Stimulated activated CD4-positive, alpha-beta T cell treated with anti-CD3 and anti-CD28 coated beads, Interleukin-4, amount 100 ng/mL, for 24 hours (primary cell): ENCODE measurements around the gene MANEAL.
A peak's percentile ranks its signal among the peaks of the same experiment; 100 is the strongest.
"Not testable (repeated sequence)": the region's sequence is repeated elsewhere in the genome, so short reads cannot be mapped to it uniquely, and the experiment has no call there.

Experiments
- DNase-seq: peaks from one replicate; pipeline ENCODE4 v3.0.0-alpha.2; 2020

The MANEAL gene

GRCh38 chr1:37793773-37794371 lies at the start of gene MANEAL:
Gene MANEAL (plus strand): TSS chr1:37793847. CDS start chr1:37794183, 336 bp downstream.
- DNase-seq = peak; percentile 19

- DNase-seq = no peak
Observed at GRCh38 chr1:37746806-37747205, 46.8 kb upstream of the MANEAL start.

GRCh38 chr1:37748565-37748964 lies 45.1 kb upstream of the MANEAL start:
- no peak for DNase-seq

DNA sequence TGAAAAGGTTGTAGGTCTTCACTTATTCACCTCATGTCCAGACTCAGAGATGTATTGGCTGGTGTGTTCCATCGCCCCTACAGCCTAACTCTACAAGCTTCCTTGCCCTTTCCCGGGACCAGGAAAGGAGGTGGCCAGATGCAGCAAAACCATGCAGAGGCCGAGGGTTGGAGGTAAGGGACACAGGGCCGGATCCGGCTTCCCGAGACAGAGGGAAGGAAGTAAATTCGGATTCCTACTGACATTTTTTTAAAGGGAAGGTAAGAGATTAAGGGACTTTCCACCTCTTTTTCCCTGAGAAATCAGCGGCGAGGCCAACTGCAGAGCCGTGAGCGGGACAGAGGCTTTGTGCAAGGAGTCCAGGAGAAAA lies 41.4 kb upstream of the MANEAL start:
- DNase-seq = no peak

DNA sequence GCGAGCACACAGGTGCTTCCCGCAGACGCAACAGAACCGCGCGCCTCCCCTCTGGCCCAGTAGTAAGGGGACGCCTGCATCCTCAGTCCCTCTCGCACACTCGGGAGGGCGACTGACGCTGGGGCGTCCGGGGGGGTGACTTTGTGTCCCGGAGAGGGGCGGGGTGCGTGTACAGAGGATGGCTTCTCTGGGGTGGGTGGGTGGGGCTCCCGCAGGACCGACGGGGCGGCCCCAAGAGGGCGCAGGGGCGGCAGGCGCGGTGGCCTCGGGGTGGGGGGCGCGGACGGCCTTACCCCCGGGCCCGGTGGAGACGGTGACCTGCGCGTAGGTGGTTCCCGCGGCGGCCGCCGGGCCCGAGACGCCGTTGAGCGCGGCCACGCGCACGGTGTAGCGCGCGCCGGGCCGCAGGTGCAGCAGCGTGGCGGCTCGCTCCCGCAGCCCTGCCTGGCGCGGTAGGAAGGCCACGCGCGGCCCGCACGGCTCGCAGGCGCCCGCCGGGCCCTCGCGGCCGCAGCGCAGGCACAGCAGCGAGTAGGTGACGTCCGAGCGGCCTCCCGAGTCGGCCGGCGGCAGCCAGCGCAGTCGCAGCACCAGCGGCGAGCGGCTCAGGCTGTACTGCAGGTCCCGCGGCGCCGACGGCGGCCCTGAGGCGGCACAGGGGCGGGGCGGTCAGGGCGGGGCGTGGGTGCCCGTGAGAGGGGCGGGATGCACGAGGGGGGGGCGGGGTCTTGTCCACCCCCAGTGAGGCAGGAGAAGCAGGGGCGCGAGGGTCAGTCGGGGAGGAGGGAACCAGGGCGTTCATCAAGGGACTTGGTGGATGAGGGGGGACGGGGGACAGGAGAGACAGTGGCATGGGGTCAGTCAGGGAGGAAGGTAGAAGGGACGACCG lies 40.8 kb upstream of the MANEAL start:
- DNase-seq = no peak

DNA sequence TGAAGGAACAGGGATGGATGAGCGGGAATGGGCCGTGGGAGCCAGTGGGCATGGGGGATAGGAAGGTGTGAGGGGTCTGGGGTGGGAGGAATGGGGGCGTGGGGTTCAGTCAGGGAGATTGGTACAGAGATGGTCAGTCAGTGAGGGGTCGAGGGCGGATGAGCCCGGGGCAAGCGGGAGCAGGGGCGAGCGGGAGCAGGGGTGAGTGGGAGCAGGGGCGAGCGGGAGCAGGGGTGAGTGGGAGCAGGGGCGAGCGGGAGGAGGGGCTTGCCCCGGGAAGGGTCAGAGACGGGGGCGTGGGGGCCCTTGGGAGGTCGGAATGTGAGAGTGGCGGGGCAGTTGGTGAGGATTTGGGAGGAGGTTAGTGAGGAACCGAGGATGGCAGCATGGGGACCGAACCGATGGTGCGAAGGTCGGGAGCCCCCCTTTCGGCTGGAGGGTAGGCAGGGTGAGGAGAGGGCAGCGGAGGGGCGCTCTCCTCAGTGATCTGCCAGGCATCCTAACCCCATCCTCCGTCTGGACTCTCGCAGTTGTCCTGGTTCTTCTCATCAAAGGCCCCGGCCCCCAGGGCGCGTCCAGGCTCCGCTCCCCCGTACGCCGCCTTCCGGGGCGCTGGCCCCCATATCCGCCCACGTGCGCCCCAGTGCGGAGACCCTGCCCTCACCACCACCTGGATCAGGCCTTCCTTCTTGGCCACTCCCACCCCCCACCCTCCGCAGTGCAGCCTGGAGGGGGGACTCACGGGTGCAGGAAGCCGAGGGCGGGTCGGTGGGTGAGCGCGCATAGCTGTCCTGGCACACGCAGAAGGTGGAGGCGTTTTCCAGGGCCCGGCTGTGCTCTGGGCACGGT lies 40.0 kb upstream of the MANEAL start:
- DNase-seq = no peak

- DNase-seq = peak; percentile 36
Observed at GRCh38 chr1:37755290-37755689, 38.4 kb upstream of the MANEAL start.

DNA sequence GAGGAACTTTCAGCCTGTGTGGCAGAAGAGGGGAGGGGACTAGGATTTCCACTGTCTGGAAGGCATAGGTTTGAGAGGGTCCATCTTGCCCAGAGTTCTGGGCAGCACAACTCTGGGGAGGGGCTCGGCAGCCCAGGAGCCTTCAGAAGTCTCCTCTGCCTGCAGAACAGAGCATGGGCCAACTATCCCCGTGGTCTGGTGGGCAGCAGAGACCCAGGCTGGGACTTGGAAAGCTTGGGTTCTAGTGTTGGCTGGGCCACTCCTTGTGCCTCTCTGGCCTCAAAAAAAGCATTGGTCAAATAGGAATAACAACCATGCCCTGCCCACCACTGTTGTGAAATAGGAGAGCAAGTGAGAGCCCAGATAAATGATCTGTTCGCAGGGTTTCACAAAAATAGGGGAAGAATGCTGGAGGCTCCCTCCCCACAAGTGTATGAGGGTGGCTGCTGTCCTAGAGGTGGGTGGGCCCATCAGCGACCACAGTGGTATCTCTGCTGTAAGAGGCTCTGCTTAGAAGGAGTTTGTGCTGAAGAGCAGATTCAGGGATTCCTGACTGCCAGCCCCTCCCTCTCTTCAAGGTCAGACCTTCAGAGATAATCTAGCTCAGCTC lies 37.6 kb upstream of the MANEAL start:
- DNase-seq = no peak

GRCh38 chr1:37759451-37759850 lies 34.2 kb upstream of the MANEAL start:
- no peak for DNase-seq

DNA sequence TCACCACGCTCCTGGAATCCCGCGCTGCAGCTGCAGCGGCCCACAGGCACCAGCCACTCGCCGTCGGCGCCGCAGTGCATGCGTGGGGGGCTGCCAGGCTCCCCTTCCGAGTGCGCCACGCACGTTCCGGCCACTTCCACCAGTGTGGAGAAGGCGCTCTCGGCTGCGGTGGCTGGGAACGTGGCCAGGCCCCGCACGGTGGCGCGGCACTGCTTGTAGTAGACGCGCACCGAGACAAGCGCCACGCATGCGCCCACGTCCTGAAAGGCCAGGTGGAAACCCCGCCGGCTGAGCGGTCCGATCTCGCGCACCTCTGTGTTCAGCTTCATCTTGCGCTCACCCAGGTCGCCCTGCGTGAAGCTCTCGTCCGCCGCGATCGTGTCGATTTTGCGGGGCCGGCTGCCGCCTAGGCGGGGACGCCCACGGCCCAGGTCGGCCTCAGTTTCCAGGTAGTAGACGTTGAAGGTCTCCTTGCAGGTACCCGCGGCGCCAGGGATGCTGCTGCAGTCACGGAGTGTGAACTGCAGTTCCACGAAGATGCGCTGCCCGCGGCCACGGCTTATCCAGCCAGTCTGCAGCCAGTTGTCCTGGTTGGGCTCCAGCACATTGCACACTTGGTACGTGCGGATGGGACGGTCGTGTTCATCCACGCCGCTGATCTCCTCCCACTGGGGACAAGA lies 32.1 kb upstream of the MANEAL start:
- DNase-seq = no peak

GRCh38 chr1:37762516-37762915 lies 31.1 kb upstream of the MANEAL start:
- no peak for DNase-seq

GRCh38 chr1:37763791-37764413 lies 29.7 kb upstream of the MANEAL start:
- no peak for DNase-seq

GRCh38 chr1:37764414-37764825 lies 29.2 kb upstream of the MANEAL start:
- peak; percentile 52 for DNase-seq

- DNase-seq = no peak
Observed at GRCh38 chr1:37764888-37765441, 28.7 kb upstream of the MANEAL start, which contains the start of gene EPHA10. Gene EPHA10 (minus strand): TSS chr1:37765120. CDS start chr1:37765066, 54 bp downstream.

GRCh38 chr1:37765916-37766664 lies 27.6 kb upstream of the MANEAL start:
- DNase-seq = peak; percentile 20

DNA sequence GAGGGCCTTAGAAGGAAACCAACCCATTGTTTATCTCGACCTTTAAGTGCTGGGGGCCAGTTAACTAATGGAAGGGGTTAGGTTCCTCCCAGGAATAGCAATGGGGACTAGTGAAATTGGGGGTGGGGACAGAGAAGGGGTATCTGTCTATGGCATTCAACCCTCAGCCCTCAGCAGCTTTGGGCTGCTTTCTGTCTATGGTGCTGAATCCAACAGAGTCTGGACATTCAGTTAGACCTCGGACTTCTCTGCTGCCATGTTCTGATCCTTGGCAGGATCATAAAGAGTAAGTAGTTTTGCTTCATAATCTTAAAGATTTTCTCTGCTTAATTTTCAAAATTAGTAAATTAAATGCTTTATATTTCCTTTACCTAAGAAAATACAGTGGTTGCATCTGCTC lies 26.2 kb upstream of the MANEAL start:
- no peak for DNase-seq

GRCh38 chr1:37771440-37771839 lies 22.2 kb upstream of the MANEAL start:
- not testable (repeated sequence) for DNase-seq

- no peak for DNase-seq
Observed at GRCh38 chr1:37776946-37777516, 16.6 kb upstream of the MANEAL start.

DNA sequence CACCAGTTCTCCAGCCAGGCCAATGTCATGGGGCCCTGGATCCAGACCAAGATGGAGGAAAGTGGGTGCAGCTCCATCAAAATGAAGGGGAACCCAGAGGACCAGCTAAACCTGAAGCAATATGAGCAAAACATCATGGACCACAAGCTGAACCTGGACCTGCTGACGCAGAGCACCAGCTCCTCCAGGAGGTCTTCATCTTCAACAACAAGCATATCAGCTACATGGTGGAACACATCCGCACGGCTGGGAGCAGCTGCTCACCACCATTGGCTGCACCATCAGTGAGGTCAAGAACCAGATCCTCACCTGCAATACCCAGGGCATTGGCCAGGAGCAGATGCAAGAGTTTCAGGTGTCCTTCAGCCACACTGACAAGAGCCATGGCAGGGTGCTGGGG lies 15.0 kb upstream of the MANEAL start:
- no peak for DNase-seq

DNA sequence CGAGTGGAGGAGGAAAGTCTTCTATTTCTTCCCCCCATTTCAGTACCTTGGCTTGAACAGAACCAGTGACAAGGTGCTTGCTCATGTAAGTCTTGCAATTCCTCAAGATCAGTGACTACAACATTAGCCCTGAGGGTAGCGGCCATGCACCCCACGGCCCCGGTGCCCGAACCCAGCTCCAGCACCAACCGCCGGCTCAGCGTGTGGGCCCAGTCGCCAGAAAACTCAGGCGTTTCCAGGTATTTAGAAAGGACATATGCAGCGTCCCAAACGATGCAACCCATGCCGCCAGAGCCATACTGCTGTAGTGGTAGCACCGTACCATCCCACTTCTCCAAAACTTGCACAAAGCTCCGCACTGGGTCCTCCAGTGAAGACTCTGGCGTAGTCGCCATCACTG lies 11.2 kb upstream of the MANEAL start:
- DNase-seq = no peak
